Stimulated activated CD4-positive, alpha-beta T cell treated with anti-CD3 and anti-CD28 coated beads, Interleukin-4, amount 100 ng/mL, for 1 hour (primary cell): Measurements from ENCODE around the gene RSBN1.
"Not testable (repeated sequence)": the region's sequence is repeated elsewhere in the genome, so short reads cannot be mapped to it uniquely, and the experiment has no call there.

Experiments
- DNase-seq: peaks from one replicate; pipeline ENCODE4 v3.0.0-alpha.2; 2020

The RSBN1 gene

GRCh38 chr1:113811888-113812660 lies at the start of gene RSBN1:
Gene RSBN1 (minus strand): TSS chr1:113812476. CDS start chr1:113812412, 64 bp downstream.
- peak; percentile 97 for DNase-seq

GRCh38 chr1:113861641-113862040 lies 49.4 kb upstream of the RSBN1 start:
- no peak for DNase-seq

GRCh38 chr1:113860891-113861290 lies 48.6 kb upstream of the RSBN1 start:
- no peak for DNase-seq

- no peak for DNase-seq
Observed at GRCh38 chr1:113859478-113860175, 47.4 kb upstream of the RSBN1 start.

GRCh38 chr1:113858982-113859381 lies 46.7 kb upstream of the RSBN1 start:
- no peak for DNase-seq

GRCh38 chr1:113858418-113858817 lies 46.1 kb upstream of the RSBN1 start:
- DNase-seq, result no peak

- DNase-seq, result no peak
Observed at GRCh38 chr1:113857776-113858175, 45.5 kb upstream of the RSBN1 start.

GRCh38 chr1:113856401-113856790 lies 44.1 kb upstream of the RSBN1 start:
- DNase-seq, result no peak

GRCh38 chr1:113855630-113856400 lies 43.5 kb upstream of the RSBN1 start:
- no peak for DNase-seq

- no peak for DNase-seq
Observed at GRCh38 chr1:113854234-113854633, 42.0 kb upstream of the RSBN1 start.

- DNase-seq, result not testable (repeated sequence)
Observed at GRCh38 chr1:113852694-113853093, 40.4 kb upstream of the RSBN1 start.

GRCh38 chr1:113850127-113850796 lies 38.0 kb upstream of the RSBN1 start:
- DNase-seq, result no peak

- no peak for DNase-seq
Observed at GRCh38 chr1:113849072-113849471, 36.8 kb upstream of the RSBN1 start.

- DNase-seq, result no peak
Observed at GRCh38 chr1:113846391-113847035, 34.2 kb upstream of the RSBN1 start.

GRCh38 chr1:113836534-113836933 lies 24.3 kb upstream of the RSBN1 start:
- DNase-seq, result no peak

- no peak for DNase-seq
Observed at GRCh38 chr1:113835686-113836290, 23.5 kb upstream of the RSBN1 start.

GRCh38 chr1:113834716-113835115 lies 22.4 kb upstream of the RSBN1 start:
- no peak for DNase-seq

- no peak for DNase-seq
Observed at GRCh38 chr1:113830039-113830438, 17.8 kb upstream of the RSBN1 start.

- DNase-seq, result no peak
Observed at GRCh38 chr1:113821916-113822315, 9.6 kb upstream of the RSBN1 start.

- no peak for DNase-seq
Observed at GRCh38 chr1:113818578-113818977, 6.3 kb upstream of the RSBN1 start.

GRCh38 chr1:113813218-113813617 lies 942 bp upstream of the RSBN1 start:
- no peak for DNase-seq

GRCh38 chr1:113812661-113813135 lies 422 bp upstream of the RSBN1 start:
- DNase-seq, result no peak
